Left colon (tissue), 2 donors: ENCODE results near the gene PTPN3. TPM values are rescaled to one million over a fixed set of nuclear protein-coding genes. Genes with fewer than 3 reads are reported as not detected.

Experiments
- ATAC-seq: fragments of 200-7000 bp; cut with Tn5 transposase; one replicate; pipeline ENCODE4 v1.9.1; 2020; ENCODE audit warnings: mild to moderate bottlenecking, moderate library complexity
- DNase-seq, 2 donors: peaks; one replicate each; pipeline ENCODE4 v3.0.0-alpha.2; 2020
- intact Hi-C, 2 donors: fragments of 100-400 bp; cut with DNase I in 1 of 2; cut with micrococcal nuclease in 1 of 2; formaldehyde crosslinking; loops; one replicate each; pipeline versions ENCODE4 v1.11.2 to v1.14.0; 2022; cut with DNase I, micrococcal nuclease
- total RNA-seq, 2 donors: library from RNA; stranded (reverse); fragmentation: NEBNext Ultra II Directional; extraction: Animal tissue kit (Norgen Biotek cat#: 25700); gene quantifications; one replicate each; pipeline ENCODE4 v1.2.1, GENCODE V29; 2021
- donor health status: DM: no; HTN: no; CAD: no.
- donor health status: DM: yes; HTN: yes; CAD: no.

The PTPN3 gene
- total RNA-seq, 2 donors from 2014 or later, result 27.7 to 29.4 TPM

DNA sequence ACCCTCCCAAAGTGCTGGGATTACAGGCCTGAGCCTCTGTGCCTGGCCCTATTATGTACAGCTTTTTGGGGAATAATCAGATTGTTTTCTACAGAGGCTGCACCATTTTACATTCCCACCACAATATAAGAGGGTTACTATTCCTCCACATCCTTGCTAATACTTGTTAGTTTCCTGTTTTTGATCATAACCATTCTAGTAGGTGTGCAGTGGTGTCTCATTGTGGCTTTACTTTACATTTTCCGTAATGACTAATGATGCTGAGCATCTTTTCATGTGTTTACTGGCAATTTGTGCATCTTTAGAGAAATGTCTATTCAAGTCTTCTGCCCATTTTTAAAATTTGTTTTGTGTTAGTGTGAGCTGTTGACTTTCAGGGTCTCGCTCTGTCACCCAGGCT is 18.3 kb downstream of the PTPN3 start:
- ATAC-seq (no peak), DNase-seq (no peak)
- intact Hi-C loops, result loop anchor here in 1 of 2 donors (10.0 kb wide), 1 partner anchor 235 kb away; no protein-coding TSS in a partner anchor

DNA sequence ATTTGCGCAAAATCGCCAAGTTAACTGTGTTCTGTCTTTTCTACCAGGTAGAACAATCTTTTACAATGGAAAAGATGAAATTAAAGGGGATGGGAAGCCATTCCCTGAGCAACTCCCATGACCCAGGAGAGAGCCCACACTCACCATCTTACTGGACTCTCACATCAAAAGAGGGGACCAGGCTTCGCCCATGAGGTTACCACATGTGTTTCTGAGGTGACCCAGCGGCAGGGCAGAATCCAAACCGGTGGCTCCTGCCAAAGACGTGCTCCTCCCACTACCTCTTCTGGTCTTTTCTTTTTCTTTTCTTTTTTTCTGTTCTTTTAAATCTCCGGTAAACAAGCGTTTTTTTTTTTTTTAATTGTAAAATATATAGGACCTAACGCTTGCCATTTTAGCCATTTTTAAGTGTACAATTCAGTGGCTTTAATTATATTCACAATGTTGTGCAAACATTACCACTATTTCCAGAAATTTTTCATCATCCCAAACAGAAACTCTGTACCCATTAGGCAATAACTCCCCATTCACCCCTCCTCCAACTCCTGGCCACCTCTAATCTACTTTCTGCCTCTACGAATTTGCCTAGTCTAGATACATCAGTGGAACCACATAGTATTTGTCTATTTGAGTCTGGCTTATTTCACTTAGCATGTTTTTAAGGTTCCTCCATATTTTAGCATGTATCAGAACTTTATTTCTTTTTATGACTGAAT is 19.3 kb downstream of the PTPN3 start:
- no peak for DNase-seq
- ATAC-seq, result no peak
- intact Hi-C loops, result loop anchor here in 1 of 2 donors (10.0 kb wide), 1 partner anchor 234 kb away; no protein-coding TSS in a partner anchor

DNA sequence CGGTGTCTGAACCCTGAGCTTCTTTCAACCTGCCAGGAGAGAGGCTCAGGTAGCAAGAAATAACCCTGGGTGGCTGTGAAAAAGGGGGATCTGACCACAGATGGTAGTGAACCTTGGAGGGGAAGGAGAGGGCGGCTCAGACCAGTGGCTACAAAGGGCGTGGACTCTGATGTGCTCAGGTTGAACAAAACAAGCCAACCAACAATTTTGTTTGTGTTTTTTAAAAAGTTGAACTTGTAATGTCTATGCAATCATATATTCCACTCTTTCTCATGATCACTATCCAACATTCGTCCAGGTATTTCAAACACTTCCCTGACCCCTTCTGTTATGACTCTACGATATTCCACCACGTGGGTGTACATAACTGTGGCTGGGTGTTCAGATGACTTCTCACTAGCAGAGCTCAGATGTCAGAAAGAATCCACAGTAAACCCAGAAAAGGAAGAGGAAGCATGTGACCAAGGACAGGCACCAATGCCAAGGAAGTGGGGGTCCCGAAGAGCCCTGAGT is 20.0 kb downstream of the PTPN3 start:
- DNase-seq (no peak), ATAC-seq (no peak)
- intact Hi-C loops, result loop anchor here in 1 of 2 donors (10.0 kb wide), 1 partner anchor 233 kb away; no protein-coding TSS in a partner anchor

DNA sequence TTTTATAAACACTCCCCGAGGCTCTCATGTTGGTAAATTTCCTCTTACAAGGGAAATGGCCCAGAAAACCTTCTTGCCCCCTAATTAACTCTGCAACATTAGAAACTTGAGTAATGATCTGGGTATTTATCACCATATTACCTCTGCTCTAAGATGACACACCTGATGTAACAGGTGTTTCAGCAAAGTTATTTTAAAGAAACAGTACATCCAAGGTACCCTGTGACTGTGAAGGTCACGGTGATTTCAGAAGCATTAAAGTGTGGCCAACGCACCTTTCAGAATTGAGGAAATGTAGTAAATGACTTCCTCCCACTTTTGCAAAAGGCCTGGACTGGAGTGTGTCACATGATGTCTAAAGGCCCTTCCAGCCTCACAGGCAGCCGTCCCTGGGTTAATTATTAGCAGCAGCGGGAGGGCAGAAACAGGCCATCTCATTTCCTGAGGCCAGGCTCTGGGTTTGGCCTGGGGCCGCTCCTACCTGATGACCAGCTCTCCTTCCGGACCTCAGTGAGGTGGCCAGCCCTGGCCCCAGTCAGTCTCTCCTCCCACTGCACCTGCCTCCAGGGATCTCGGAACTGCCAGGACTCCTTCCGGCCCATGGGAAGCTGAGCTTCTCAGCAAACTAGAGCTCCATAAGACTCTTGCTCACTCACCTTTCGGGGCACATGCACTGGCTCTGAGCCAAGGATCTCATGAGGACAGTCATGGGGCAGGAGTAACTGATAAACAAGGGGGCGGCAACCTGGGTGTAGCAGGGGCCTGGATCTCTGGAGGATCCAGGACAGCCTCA is 20.7 kb downstream of the PTPN3 start:
- intact Hi-C loops, result loop anchor here in 1 of 2 donors (10.0 kb wide), 1 partner anchor 233 kb away; no protein-coding TSS in a partner anchor
- DNase-seq, result peak; percentile 86 to 94
- peak; percentile 90 for ATAC-seq

GRCh38 chr9:109476642-109477257 is 21.4 kb downstream of the PTPN3 start:
- ATAC-seq, result peak; percentile 30
- intact Hi-C loops, result loop anchor here in 1 of 2 donors (10.0 kb wide), 1 partner anchor 232 kb away; no protein-coding TSS in a partner anchor
- DNase-seq, result peak; percentile 20 to 42

DNA sequence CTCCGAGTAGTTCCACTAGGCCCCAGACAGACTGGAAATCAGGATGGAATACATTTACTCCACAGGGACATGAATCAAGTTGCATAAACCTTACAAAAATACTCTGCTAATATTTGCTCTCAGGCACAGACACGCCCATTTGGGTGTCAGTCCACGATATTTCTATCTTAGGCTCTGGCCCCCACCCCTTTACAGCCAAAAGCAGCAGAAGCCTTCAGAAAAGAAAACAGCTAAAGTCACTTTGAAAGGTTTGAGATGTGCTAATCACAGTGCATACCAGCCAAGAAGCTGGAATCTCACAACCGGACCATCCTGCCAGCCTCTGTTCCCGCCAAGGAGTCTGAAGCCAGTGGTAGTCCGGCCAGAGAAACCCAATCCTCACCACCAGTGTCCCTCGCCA is 22.6 kb downstream of the PTPN3 start:
- ATAC-seq, result no peak
- intact Hi-C loops, result loop anchor here in 1 of 2 donors (10.0 kb wide), 1 partner anchor 231 kb away; no protein-coding TSS in a partner anchor
- no peak for DNase-seq

GRCh38 chr9:109474944-109475343 is 23.2 kb downstream of the PTPN3 start:
- DNase-seq, result no peak
- intact Hi-C loops, result loop anchor here in 1 of 2 donors (10.0 kb wide), 1 partner anchor 230 kb away; no protein-coding TSS in a partner anchor
- ATAC-seq, result no peak

- no peak for DNase-seq
- intact Hi-C loops, result loop anchor here in 1 of 2 donors (10.0 kb wide), 1 partner anchor 229 kb away; no protein-coding TSS in a partner anchor
- no peak for ATAC-seq
Observed at GRCh38 chr9:109474170-109474569, 23.9 kb downstream of the PTPN3 start.

DNA sequence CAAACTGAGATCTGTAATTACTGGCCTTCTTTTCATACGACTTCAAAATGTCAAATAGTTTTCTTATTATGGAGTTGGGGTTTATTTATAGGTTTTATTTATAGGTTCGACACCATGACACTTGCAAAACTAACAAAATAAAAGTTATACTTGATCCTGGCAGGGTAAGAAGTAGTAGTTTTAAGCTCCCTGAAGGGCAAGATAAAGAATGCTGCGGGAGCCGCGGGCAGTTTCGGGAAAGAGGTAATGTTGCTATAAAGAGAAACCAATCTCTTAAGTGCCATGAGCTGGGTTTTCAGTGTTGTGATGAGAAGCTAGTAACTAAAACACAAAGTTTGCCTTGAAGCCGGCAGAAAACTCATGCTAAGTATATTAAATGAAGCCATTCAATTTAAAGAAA is 24.8 kb downstream of the PTPN3 start:
- intact Hi-C loops, result loop anchor here in 1 of 2 donors (10.0 kb wide), 1 partner anchor 229 kb away; no protein-coding TSS in a partner anchor
- no peak for ATAC-seq
- DNase-seq, result no peak

GRCh38 chr9:109471475-109472393 is 26.4 kb downstream of the PTPN3 start:
- ATAC-seq, result no peak
- DNase-seq, result no peak
- intact Hi-C loops, result loop anchor here in 1 of 2 donors (10.0 kb wide), 1 partner anchor 227 kb away; no protein-coding TSS in a partner anchor

DNA sequence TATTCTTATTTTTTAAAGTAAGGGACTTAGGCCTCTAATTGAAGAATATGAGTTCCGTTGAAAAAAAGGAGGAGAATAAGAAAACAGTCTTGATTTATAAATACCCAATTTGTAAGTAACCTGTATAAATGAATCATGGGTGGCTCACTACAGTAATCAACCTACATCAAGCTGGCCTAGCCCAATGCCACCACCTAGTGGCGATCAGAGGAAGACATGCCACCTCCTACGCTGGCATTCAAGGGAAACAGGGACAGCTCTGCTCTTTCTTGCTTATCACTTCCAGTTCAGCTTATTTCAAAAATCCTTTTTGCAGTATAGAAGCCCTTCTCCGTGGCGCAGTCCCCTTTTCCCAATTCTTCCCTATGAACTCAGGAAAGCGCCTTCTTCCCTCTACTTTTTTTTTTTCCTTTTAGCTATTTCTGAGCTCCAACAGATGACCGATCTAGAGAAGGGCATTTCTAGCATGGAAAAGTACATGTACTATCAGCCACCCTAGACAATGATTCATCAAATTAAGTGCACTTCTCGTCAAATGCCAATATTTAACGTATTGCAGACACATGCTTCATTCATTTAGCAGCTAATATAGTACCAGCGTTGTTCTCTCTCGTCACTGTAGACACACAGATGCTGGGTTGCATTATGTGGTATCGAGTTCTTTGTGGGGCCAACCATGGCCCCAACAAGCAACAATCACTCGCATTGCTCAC is 28.3 kb downstream of the PTPN3 start:
- intact Hi-C loops, result loop anchor here in 1 of 2 donors (10.0 kb wide), 1 partner anchor 225 kb away; no protein-coding TSS in a partner anchor
- DNase-seq (peak; percentile 58 to 69), ATAC-seq (peak; percentile 97)

DNA sequence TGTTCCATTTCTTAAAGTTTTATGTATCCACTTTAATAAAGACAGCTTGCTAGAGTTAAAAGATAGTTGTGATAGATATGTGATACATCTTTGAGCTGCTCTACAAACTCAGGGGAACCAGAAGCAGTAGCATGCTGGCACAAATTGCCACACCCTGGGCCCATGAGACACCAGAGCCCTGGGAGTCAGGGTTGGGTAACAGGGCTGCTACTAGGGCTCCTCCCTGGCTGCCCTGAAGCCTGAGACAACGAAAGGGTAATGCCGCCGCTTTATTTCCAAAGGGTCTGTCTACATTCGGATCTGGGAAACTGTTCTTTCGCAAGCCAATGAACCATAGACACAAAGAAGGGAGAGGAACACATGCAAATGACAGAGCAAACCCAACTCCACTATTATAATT is 29.2 kb downstream of the PTPN3 start:
- DNase-seq (no peak), ATAC-seq (peak; percentile 39)
- intact Hi-C loops, result no loop called here

DNA sequence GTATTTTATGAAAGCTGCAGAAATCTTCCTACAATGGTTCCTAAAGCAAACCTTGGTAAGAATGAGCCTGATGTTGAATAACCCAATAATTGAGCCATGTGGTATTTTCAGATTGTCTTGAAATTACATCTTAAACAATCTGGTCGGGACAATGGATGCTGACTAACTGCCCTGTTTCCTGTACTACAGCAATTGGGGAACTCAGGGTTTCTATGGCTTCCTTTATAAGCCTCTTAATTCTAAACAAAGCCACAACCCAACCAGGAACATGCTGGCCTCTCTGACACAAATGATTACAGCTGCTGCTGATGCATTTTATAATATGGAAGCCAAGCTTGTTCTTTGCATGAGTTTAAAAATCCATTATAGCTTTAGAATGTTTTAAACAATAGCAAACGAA is 30.2 kb downstream of the PTPN3 start:
- ATAC-seq (no peak), DNase-seq (no peak)
- intact Hi-C loops, result no loop called here

GRCh38 chr9:109466623-109467590 is 31.2 kb downstream of the PTPN3 start:
- intact Hi-C loops, result no loop called here
- DNase-seq (no peak), ATAC-seq (no peak)

- no peak for DNase-seq
- ATAC-seq, result no peak
- intact Hi-C loops, result no loop called here
Observed at GRCh38 chr9:109463924-109464625, 34.0 kb downstream of the PTPN3 start.
